Inferior parietal cortex (tissue), 1 donor: ENCODE data around the gene TBCK.
"Not testable (repeated sequence)": the region's sequence is repeated elsewhere in the genome, so short reads cannot be mapped to it uniquely, and the experiment has no call there.

Experiments used
- DNase-seq: peaks from one replicate; pipeline ENCODE4 v3.0.0-alpha.2; 2016; ENCODE audit errors: extremely low spot score

TBCK gene

DNA sequence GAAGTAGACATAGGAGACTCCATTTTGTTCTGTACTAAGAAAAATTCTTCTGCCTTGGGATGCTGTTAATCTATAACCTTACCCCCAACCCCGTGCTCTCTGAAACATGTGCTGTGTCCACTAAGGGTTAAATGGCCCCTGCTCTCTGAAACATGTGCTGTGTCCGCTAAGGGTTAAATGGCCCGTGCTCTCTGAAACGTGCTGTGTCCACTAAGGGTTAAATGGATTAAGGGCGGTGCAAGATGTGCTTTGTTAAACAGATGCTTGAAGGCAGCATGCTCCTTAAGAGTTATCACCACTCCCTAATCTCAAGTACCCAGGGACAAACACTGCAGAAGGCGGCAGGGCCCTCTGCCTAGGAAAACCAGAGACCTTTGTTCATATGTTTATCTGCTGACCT, 5.8 kb upstream of the TBCK start:
- not testable (repeated sequence) for DNase-seq

DNA sequence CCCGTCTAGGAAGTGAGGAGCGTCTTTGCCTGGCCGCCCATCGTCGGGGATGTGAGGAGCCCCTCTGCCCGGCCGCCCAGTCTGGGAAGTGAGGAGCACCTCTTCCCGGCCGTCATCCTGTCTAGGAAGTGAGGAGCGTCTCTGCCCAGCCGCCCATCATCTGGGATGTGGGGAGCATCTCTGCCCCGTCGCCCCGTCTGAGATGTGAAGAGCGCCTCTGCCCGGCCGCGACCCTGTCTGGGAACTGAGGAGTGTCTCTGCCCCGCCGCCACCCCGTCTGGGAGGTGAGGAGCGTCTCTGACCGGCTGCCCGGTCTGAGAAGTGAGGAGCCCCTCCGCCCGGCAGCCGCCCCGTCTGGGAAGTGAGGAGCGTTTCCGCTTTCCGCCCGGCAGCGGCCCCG, 5.2 kb upstream of the TBCK start:
- DNase-seq = not testable (repeated sequence)

DNA sequence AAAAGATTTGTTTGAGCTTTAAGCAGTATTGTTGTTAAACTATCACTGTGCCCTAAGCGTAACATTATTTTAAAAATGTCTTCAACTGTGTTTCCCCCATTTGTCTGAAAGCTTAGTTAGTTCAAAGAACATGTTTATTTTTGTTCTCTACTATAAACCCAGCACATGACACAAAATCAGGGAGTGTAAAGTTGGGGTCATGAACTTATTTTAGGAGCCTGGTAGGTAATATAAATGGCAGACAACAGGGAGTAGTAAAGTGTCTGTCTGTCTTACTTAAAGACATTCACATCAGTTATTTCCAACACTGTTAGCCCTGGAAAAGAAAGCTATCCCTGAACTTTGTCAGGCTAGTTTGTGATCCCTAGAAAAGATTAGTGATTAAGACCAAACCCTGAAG, 4.2 kb upstream of the TBCK start:
- DNase-seq = no peak

DNA sequence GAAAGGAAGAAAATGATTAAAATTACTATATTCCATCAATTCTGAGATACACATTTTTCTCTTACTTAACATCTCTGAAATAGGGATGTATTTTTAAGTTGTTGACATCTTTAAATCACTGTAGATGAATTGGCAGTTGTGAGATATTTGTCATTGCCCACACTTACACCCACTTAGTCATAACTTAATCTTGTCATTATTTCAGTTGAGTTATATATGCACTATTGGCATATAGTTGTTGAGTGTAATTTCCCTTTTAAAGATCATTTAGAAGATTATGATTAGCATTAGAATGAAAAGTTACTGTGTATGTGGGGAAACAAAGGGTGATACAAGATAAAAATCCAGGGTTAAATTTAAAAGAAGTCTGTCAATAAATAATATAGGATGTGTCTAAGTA, 2.5 kb upstream of the TBCK start:
- no peak for DNase-seq

DNA sequence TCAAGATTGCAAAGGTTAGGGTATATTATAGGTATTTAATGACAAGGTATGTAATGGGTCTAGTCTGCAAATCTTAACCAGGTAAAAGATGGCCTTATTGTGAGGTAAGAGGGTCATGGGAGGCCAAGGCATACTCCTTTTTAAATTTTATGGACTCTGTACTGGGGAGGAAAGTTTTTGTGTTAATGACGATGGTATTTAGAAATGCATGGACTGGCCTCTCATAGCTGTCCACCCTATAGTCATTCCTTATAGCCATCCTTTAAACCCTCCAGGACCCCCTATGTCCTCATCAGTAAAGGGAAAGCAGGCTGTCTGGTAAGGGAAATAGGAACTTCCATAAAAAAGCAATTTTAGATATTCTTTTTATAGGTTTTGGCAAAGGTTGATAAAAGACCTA, 1.8 kb upstream of the TBCK start:
- DNase-seq = no peak

DNA sequence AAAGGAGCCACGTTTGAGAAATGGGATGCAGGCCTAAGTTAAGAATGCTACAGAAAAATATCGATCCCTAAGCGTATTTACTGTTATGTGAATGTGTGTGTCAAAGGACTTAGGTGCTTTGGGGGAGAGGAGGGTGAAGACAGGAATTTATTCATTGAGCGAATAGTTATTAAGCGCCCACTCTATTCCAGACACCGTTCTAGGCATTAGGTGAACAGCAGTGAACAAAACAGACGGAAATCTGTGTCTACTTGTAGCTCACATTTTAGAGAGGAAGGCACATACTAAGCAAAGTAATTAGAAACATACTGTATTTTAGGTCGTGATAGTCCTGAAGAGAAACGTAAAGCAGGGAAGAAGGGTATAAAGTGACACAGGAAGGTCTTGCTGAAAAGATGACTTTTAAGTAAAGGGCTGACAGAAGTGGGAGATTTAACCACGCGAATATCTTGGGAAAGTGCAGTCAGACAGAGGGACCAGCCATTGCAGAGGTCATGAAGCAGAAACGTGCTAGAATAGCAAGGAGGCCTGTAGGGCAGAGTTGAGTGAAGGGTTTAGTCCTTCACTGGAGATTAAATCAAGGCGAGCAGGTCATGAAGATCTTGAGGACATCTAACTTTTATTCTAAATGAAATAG, 882 bp upstream of the TBCK start:
- peak; percentile 48 for DNase-seq

DNA sequence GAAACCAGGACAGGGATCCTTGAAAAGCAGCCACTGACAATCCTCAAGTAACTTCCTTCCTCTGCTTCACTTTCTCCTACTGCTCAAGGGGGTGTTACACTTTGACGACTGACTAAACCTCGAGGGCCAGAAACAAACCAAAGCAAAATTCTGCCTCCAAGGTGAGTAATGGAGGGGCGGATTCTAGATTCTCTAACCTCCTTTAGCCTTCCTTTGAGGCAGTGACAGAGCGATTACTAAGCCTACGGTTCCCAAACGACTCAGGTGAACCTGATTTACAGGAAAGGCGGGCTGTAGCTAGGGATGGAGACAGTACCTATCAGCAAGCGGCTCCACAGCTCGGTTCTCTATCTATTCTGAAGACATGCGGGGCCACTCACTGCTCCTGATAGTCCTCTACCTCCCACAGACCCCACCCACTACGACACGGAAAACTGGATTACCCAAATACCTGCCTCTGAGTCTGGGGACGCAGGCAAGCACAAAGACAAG, 487 bp downstream of the TBCK start:
- DNase-seq = peak; percentile 11

DNA sequence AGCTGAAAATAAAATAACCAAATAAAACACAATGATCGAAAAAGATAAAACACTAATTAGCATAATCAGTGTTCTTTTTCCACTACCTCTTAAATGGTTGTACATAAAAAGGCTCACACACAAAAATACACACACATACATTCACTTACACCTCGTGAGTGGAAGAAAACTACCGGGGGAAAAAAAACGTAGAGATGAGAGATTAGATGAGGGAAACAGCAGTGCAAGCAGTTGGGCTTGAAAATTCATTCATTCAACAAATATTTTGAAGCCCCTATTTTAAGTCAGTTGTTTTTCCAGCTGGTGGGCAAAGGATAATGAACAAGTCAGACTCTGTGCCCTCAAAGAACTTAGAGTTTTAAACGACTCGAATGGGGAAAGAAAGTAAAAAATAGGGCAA, 1.0 kb downstream of the TBCK start:
- no peak for DNase-seq

DNA sequence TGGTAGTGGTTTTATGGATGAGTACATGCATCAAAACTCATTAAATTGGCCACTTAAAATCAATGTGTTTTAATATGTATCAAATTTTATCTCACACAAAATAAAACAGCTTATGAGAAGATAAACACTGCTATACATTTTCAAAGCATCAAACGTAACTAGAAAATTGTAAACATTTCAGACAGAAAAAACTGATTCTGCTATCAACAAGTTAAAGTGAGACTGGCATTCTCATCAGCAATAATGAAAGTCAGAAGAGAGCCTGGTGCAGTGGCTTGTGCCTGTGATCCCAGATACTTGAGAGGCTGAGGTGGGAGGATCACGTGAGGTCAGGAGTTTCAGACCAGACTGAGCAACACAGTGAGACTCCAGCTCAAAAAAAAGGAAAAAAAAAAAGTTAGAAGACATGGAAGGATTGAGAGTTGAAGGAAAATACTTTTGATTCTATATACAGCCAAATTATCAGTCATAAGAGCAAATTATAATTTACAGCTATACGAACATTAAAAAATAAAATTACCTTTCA, 2.9 kb downstream of the TBCK start:
- no peak for DNase-seq

DNA sequence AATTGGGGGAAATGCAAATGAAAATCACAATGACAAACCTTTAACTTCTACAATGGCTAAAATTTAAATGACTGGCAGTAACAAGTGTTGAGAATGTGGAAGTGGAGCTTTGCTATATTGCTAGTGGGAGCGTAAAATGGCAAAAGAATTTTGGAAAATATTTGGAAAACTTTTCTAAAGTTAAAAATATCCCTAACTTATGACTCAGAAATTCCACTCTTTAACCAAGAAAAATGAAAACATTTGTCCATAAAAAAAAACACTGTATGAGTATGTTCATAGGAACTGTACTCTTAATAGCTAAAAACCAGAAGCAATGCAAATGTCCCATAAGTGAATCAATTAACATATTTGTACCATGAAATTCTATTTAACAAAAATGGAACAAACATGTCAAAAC, 3.6 kb downstream of the TBCK start:
- DNase-seq = no peak

DNA sequence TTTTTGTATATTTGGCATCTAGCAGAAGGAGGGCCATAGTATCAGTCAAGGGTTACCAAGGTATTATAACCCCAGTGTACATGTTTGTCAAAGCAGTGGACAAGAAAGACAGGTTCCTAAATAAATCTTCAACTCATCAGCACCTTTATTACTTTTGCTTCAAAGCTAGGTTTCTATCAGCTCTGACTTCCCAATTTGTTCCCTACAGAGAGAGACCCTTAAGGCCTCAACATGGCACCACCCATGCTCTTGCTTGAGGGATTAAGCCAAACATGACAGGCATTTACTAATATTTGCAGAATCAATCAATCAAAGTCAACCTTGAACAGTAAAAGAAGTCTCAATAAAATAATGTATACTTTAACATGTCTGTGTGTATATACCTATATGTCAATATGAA, 9.4 kb downstream of the TBCK start:
- DNase-seq = no peak

DNA sequence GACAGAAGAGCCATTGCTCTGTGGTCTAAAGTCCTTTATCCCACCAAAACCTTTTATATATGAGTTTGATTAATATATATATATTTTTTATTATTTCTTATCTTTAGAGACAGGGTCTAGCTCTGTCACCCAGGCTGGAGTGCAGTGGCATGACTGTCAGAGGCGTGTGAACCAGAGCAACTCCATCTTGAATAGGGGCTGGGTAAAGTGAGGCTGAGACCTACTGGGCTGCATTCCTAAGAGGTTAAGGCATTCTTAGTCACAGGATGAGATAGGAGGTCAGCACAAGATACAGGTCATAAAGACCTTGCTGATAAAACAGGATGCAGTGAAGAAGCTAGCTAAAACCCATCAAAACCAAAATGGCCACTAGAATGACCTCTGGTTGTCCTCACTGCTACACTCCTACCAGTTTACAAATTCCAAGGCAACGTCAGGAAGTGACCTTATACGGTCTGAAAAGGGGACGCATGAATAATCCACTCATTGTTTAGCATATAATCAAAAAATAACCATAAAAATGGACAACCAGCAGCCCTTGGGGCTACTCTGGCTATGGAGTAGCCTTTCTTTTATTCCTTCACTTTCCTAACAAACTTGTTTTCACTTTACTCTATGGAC, 10.5 kb downstream of the TBCK start:
- no peak for DNase-seq

DNA sequence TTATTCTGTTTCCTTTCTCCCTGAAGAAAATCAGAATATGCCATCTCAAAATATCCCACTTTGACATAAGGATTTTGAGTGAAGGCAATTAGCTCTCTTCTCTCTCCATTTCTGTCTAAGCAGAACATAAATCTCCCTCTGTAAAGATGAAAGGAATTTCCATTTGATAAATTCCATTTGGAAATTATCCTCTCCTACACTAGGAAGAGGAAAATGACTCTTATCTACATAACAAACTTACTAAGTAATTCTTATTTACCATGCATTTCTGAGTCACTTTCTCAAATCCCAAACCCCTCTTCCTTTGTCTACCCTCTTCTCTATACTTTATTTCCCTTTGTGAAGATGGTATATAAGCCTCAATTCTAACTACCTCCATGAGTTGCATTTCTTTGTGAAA, 11.4 kb downstream of the TBCK start:
- DNase-seq = no peak

DNA sequence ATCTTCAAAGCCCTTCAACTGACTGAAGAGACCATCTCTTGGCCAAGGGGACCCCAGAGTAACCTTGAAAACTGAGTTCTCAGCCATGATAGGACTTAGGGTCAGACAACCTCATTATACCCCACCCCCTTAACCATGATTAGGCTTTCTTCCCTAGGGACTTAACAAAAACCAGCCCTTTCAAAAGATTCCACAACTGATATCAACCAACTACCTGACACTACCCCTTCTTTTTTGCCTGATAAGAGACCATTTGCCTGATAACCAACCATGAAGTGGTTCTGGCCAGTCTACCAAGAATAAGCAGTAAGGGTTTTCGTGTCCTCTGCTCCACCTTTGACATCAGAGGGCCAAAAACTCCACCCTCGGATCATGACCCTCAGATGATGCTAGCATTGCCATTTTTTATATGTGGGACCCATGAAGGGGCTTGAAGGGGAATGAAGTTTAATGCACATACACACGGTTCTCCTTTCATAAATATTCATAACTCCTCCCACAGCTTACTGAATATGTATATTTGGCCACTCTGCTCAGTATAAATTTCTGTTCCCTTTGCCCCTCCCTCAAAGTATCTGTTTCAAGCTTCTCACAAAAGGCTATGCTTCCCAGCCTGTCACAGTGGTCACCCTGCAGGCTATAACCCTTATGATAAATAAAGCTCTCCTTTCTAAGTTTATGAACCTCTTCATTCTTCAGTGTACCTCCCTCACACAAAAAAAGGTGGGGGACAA, 12.3 kb downstream of the TBCK start:
- DNase-seq = no peak

DNA sequence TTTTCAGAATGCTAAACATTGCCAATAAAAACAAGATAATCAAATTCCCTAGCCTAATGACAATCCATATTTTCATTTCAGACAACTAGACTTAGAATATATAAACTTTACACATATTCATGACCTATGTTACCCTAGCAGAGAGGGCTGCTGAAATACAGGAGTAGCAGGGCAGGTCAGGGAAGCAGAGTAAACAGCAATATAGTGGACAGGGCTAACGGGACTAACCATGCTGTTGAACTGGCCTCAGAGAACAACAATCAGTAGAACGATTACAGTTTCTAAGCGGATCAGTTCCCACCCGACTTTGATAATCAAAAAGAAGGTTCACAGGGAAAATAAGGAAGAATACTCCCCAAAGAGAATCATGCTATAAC, 14.0 kb downstream of the TBCK start:
- no peak for DNase-seq

DNA sequence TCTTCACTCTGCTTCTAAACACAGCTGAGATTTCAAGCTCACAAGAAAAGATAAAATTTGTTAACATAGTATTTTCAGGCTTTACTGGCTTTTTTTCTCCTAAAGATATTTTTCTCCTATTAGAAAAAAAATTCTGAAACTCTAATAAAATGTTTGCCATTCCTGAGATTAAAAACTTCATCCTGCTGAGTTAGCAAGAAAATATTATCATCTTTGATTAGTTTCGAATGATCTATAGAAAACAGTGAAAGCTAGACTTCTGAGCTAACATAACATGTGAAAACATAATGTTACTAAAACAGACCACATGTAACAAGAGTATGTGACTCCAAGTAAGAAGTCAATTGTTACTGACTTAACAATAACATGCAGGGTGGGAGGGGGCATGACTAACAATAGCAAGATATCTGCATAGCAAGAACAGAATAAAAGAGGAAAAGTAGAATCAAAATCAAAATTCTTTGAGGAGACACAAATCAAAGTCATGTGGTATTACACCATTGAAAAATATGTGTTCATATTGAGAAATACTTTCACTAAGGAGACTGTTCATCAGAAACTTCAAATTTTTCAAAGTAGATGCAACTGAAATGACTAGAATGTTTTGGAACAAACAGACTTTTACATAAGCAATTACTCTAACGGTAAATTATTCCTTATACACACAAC, 14.5 kb downstream of the TBCK start:
- no peak for DNase-seq

DNA sequence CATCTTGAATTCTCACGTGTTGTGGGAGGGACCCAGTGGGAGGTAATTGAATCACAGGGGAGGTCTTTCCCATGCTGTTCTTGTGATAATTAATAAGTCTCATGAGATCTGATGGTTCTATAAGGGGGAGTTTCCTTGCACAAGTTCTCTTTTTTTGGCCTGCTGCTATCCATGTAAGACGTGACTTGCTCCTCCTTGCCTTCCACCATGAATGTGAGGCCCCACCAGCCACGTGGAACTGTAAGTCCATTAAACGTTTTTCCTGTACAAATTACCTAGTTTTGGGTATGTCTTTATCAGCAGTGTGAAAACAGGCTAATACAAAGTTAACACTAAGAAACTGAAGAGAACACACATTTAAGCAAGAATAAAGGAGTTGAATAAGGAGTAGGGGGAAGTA, 16.0 kb downstream of the TBCK start:
- no peak for DNase-seq

DNA sequence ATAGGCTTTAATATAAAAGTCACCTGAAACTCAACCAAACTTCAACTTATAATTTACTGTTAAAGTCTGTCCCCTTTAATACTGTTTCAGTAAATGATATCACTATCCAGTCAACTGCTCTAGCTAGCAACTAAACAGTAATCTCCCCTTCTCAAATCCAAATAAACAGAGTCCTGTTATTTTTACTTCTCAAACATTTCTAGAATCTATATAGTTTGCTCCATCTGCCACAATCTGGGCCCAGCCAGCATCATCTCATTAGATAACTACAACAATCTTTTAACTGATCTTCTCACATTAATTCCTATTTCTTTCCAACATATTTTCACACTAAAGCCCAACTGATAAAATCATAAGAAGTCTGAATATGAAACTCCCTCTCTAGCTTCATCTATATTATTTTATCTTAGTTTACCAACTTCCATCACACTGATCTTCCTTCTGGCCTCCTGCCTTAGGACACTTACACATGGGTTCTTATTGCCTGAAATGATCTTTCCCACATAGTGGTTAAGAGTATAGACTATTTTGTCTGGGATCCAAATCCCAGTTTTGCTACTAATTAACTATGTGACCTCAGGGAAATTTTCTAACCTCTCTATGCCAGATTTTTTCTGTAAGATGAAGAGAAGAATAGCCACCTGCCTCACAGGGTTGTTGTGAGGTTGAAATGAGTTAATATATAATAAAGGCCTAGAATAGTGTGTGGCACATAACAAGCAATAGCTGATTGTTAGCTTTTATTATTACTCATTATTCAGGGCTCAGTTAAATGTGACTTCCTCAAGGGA, 18.6 kb downstream of the TBCK start:
- no peak for DNase-seq

DNA sequence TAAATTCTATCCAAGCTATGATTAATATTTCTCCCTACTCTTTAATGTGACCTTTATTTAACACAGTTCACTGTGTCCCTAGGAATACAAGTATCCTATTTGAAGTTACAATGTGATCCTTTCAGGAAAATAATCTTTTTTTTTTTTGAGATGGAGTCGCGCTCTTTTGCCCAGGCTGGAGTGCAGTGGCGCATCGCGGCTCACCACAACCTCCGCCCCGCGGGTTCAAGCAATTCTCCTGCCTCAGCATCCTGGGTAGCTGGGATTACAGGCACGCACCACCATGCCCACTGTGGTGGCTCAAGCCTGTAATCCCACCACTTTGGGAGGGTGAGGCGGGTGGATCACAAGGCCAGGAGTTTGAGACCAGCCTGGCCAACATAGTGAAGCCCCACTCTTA, 21.9 kb downstream of the TBCK start:
- DNase-seq = no peak

DNA sequence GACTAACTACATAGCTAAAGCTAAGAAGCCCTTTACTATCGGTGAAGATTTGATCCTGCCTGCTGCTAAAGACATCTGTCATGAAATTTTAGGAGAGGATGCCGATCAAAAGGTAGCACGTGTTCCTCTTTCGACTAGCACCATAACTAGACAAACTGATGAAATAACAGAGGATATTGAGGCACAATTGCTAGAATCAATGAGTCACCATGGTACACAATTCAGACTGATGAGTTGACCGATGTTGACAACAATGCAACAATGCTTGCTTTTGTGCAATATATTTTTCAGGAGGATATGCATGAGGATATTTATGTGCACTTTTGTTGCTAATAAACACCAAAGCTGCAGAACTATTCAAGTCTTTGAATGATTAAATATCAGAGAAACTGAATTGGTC, 24.3 kb downstream of the TBCK start:
- no peak for DNase-seq

DNA sequence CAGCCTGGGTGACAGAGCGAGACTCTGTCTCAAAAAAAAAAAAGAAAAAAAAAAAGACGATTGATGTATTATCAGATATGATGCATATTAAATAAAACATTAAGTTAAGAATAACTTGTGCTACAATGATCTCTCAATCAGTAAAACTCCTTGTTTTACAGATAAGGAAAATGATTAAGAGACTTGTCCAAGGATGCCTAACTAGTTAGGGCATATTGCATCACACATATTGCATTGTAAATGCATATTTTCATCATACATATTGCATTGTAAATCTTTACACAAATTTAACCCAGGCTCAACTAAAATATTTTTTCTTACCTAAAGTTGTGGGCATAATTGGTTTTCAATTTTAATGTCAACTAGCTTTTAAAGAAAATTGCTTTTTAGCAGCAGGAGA, 26.3 kb downstream of the TBCK start:
- DNase-seq = no peak
